KBM-7 (cell line): Measurements from ENCODE around the gene SEC61G.

Experiments used
- DNase-seq: peaks from one replicate; pipeline ENCODE4 v3.0.0-alpha.2; 2015
- in situ Hi-C: fragments of 300-500 bp; cut with MboI; formaldehyde crosslinking; loops from 2 replicates; pipeline ENCODE4 v1.14.3; 2020; ENCODE audit warnings: low sequenced_read_pairs, low pct_unique_long_range_greater_than_20kb, mixed read lengths

Gene SEC61G

DNA sequence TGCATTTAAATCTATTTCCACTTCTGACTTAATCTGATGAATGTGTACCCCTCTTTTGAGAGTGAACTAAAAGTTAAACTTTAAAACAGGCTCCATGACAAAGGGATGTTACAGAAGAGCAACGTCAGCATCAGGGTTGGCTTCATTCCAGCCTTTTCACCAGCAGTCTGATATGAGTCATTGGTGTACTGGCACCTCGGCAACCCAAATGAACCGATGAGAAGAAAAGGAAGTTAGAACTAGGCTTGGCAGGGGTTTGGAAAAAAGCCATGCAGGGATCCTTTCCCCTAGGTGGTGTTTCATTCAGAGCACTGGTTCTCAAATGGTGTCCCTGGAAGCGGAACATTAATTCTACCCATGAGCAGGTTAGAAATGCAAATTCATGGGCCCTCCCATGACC is 53.6 kb downstream of the SEC61G start:
- in situ Hi-C loops, result no loop called here
- DNase-seq, result no peak

GRCh38 chr7:54704851-54705250 is 54.2 kb downstream of the SEC61G start:
- in situ Hi-C loops, result no loop called here
- DNase-seq, result no peak
